ENCODE data around the gene SVIP.

DNA sequence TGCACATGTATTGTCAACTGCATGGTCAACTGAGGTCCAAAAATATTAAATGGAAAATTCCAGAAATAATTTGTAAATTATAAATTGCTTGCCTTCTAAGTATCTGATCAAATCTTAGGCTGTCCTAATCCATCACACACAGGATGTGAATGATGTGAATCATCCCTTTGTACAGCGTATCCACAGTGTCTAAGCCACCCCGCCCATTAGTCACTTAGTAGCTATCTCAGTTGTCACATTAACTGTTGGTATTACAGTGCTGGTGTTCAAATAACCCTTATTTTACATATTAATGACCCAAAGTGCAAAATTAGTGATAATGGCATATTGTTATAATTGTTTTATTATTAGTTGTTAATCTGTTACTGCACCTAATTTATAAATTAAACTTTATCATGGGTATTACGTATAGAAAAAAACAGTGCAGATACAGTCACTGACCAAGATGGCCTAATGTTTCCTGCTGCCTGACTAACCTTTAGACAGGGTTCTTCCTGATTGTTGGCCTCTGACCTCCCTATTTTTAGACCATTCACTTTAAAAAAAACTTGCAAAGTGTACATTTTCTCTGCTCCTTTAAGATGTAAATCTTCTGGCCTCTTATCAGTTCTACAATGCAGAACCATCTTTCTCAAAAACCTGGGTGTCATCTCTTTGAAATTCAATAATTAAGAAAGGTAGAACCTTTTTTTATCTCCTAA, 2.9 kb upstream of the SVIP start:
- no peak for TF ChIP-seq CTCF (IDR thresholded peaks at IDR 0.05; ENCODE audit: low read depth, low read length, poor library complexity, severe bottlenecking)
- TF ChIP-seq EZH2phosphoT487 (IDR thresholded peaks at IDR 0.05; ENCODE audit: borderline replicate concordance, low read length), result no peak

All from DOHH2 (cell line).